ENCODE results near the gene GNMT.
"Not testable (repeated sequence)": the region's sequence is repeated elsewhere in the genome, so short reads cannot be mapped to it uniquely, and the experiment has no call there.

The GNMT gene

DNA sequence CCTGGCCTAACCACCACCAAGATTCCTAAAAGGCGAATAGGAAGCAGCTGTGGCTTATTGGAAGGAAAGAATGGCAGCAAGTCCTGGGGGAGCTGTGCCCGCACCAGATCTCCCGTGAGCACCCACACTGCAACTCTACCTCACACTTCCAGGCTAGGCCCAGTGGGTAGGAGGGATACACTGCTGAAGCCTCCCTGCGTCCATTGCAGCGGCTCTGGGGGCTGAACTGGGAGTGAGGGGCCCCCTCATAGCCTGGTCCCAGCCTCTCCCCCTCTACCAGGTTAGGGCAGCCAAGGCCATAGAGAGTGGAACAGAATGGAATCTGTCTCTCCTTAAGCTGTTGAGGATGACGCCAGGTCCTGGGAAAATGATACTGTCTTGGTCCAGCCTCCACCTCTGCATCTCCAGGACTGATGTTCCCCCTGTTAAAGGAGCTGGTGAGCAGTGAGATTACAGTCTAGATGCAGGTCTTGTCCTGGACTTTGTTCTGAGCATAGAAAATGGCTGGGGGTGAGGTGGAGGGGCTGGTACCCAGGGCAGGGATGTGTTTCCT, 20.0 kb upstream of the GNMT start:
- peaks cover 74% of the 10 kb centered on the region for H3K36me3 ChIP-seq (ENCODE audit: control insufficient read depth, low read length)
- H3K4me1 ChIP-seq (ENCODE audit: control insufficient read depth, low read length): no peaks in the 10 kb centered on the region
- no peak overlapping the region for H3K4me3 ChIP-seq (ENCODE audit: low read length)
- no peaks in the 10 kb centered on the region for H3K27me3 ChIP-seq (ENCODE audit: control insufficient read depth, low read length)
- no peaks in the 10 kb centered on the region; the same call in 1 of the 2 replicates for H4K20me1 ChIP-seq (ENCODE audit: control insufficient read depth, insufficient read depth, low read depth, low read length)
- no peaks in the 10 kb centered on the region for H3K9me3 ChIP-seq (ENCODE audit: control insufficient read depth, insufficient read depth, low read length)
- TF ChIP-seq CTCF (IDR thresholded peaks at IDR 0.05; ENCODE audit: low read depth, low read length, poor library complexity, severe bottlenecking) (no peak), EZH2phosphoT487 (IDR thresholded peaks at IDR 0.05; ENCODE audit: borderline replicate concordance, low read length) (no peak)
- peaks cover 7% of the 10 kb centered on the region for H3K79me2 ChIP-seq (ENCODE audit: control insufficient read depth, low read length)
- H3K9me2 ChIP-seq (replicated peaks; ENCODE audit: control insufficient read depth, low read length): no peaks in the 10 kb centered on the region
- no peak overlapping the region for H3K27ac ChIP-seq (ENCODE audit: low read depth, low read length)
- no peak overlapping the region for H3K4me2 ChIP-seq (ENCODE audit: low read length)
- no peaks in the 10 kb centered on the region for H3F3A ChIP-seq (ENCODE audit: control insufficient read depth, insufficient read depth)

DNA sequence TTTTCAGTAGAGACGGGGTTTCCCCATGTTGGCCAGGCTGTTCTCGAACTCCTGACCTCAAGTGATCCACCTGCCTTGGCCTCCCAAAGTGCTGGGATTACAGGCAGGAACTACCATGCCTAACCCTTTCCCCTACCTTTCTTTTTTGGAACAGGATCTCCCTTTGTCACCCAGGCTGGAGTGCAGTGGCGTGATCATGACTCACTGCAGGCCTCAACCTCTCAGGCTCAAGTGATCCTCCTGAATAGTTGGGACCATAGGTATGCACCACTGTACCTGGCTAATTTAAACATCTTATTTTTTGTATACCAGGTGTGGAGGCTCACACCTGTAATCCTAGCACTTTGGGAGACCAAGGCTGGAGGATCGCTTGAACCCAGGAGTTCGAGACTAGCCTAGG, 19.2 kb upstream of the GNMT start:
- H3K9me2 ChIP-seq (replicated peaks; ENCODE audit: control insufficient read depth, low read length); H3K9me3 ChIP-seq (ENCODE audit: control insufficient read depth, insufficient read depth, low read length); H3K79me2 ChIP-seq (ENCODE audit: control insufficient read depth, low read length); H4K20me1 ChIP-seq (ENCODE audit: control insufficient read depth, insufficient read depth, low read depth, low read length); H3K4me3 ChIP-seq (ENCODE audit: low read length); H3K4me2 ChIP-seq (ENCODE audit: low read length); H3K4me1 ChIP-seq (ENCODE audit: control insufficient read depth, low read length); H3K27me3 ChIP-seq (ENCODE audit: control insufficient read depth, low read length); H3K27ac ChIP-seq (ENCODE audit: low read depth, low read length); H3F3A ChIP-seq (ENCODE audit: control insufficient read depth, insufficient read depth): not testable (repeated sequence)
- peaks cover 66% of the 10 kb centered on the region for H3K36me3 ChIP-seq (ENCODE audit: control insufficient read depth, low read length)

- H3K9me3 ChIP-seq (ENCODE audit: control insufficient read depth, insufficient read depth, low read length): no peaks in the 10 kb centered on the region
- no peaks in the 10 kb centered on the region for H3K9me2 ChIP-seq (replicated peaks; ENCODE audit: control insufficient read depth, low read length)
- H3K27me3 ChIP-seq (ENCODE audit: control insufficient read depth, low read length): no peaks in the 10 kb centered on the region
- no peak overlapping the region for H3K27ac ChIP-seq (ENCODE audit: low read depth, low read length)
- H3K36me3 ChIP-seq (ENCODE audit: control insufficient read depth, low read length): peaks cover 55% of the 10 kb centered on the region
- H4K20me1 ChIP-seq (ENCODE audit: control insufficient read depth, insufficient read depth, low read depth, low read length): no peaks in the 10 kb centered on the region; the same call in 1 of the 2 replicates
- no peaks in the 10 kb centered on the region for H3F3A ChIP-seq (ENCODE audit: control insufficient read depth, insufficient read depth)
- no peak overlapping the region for H3K4me3 ChIP-seq (ENCODE audit: low read length)
- no peak overlapping the region for H3K4me2 ChIP-seq (ENCODE audit: low read length)
- no peaks in the 10 kb centered on the region for H3K4me1 ChIP-seq (ENCODE audit: control insufficient read depth, low read length)
- H3K79me2 ChIP-seq (ENCODE audit: control insufficient read depth, low read length): no peaks in the 10 kb centered on the region
- TF ChIP-seq CTCF (IDR thresholded peaks at IDR 0.05; ENCODE audit: low read depth, low read length, poor library complexity, severe bottlenecking) (no peak), EZH2phosphoT487 (IDR thresholded peaks at IDR 0.05; ENCODE audit: borderline replicate concordance, low read length) (no peak)
Observed at GRCh38 chr6:42942444-42942843, 18.1 kb upstream of the GNMT start.

- Histone ChIP-seq H3K36me3 (ENCODE audit: control insufficient read depth, low read length) (peaks cover 12% of the 10 kb centered on the region), H3K4me3 (ENCODE audit: low read length) (no peak overlapping the region), H3F3A (ENCODE audit: control insufficient read depth, insufficient read depth) (peaks cover 5% of the 10 kb centered on the region; the same call in 1 of the 2 replicates), H4K20me1 (ENCODE audit: control insufficient read depth, insufficient read depth, low read depth, low read length) (no peaks in the 10 kb centered on the region), H3K4me2 (ENCODE audit: low read length) (no peak overlapping the region), H3K27ac (ENCODE audit: low read depth, low read length) (no peak overlapping the region), H3K9me2 (replicated peaks; ENCODE audit: control insufficient read depth, low read length) (no peaks in the 10 kb centered on the region), H3K4me1 (ENCODE audit: control insufficient read depth, low read length) (no peaks in the 10 kb centered on the region), H3K79me2 (ENCODE audit: control insufficient read depth, low read length) (no peaks in the 10 kb centered on the region), H3K27me3 (ENCODE audit: control insufficient read depth, low read length) (no peaks in the 10 kb centered on the region), H3K9me3 (ENCODE audit: control insufficient read depth, insufficient read depth, low read length) (no peaks in the 10 kb centered on the region)
- TF ChIP-seq CTCF (IDR thresholded peaks at IDR 0.05; ENCODE audit: low read depth, low read length, poor library complexity, severe bottlenecking): no peak
- TF ChIP-seq EZH2phosphoT487 (IDR thresholded peaks at IDR 0.05; ENCODE audit: borderline replicate concordance, low read length): no peak
Observed at GRCh38 chr6:42947950-42948349, 12.6 kb upstream of the GNMT start.
